Uterus (tissue), 4 donors: Measurements from ENCODE around the gene THRSP. TPM values are rescaled to one million over a fixed set of nuclear protein-coding genes. Genes with fewer than 3 reads are reported as not detected.
A peak's percentile ranks its signal among the peaks of the same experiment; 100 is the strongest.
"Not testable (repeated sequence)": the region's sequence is repeated elsewhere in the genome, so short reads cannot be mapped to it uniquely, and the experiment has no call there.

Source experiments
- DNase-seq, 2 donors: peaks; one replicate each; pipeline ENCODE4 v3.0.0-alpha.2; 2019 to 2020
- H3K27ac ChIP-seq, 2 donors: fragments of 200-600 bp; sonication (generic); 1 replicate in 1 of 2; 2 replicates in 1 of 2; pipeline ENCODE4 v1.5.1; 2016 to 2018
- H3K27me3 ChIP-seq, 2 donors: fragments of 200-600 bp; sonication (generic); one replicate each; pipeline ENCODE4 v1.5.1; 2018 to 2019; ENCODE audit warnings: control low read depth in 1 of 2
- H3K36me3 ChIP-seq, 2 donors: fragments of 200-600 bp; sonication (generic); one replicate each; pipeline ENCODE4 v1.5.1; 2019; ENCODE audit warnings: control low read depth in 1 of 2
- H3K4me1 ChIP-seq, 2 donors: fragments of 200-600 bp; sonication (generic); one replicate each; pipeline ENCODE4 v1.5.1; 2018 to 2019; ENCODE audit warnings: control low read depth in 1 of 2
- H3K4me3 ChIP-seq, 2 donors: fragments of 200-600 bp; sonication (generic); 1 replicate in 1 of 2; 2 replicates in 1 of 2; pipeline ENCODE4 v1.5.1; 2018 to 2019; ENCODE audit warnings: mild to moderate bottlenecking in 1 of 2
- H3K9me3 ChIP-seq, 2 donors: fragments of 200-600 bp; sonication (generic); one replicate each; pipeline ENCODE4 v1.5.1; 2019; ENCODE audit warnings: control low read depth in 1 of 2
- CTCF ChIP-seq, 4 experiments: fragments of 200-600 bp in 2 of 4; fragments of 450-650 bp in 2 of 4; sonication (generic) in 2 of 4; IDR thresholded peaks; one replicate each; pipeline ENCODE4 v1.5.1; 2016 to 2019; ENCODE audit warnings: antibody characterized with exemption in 4 of 4, mild to moderate bottlenecking in 2 of 4, moderate library complexity in 1 of 4
- POLR2A ChIP-seq, 2 donors: fragments of 450-650 bp; IDR thresholded peaks; one replicate each; pipeline ENCODE4 v1.6.1; 2016; ENCODE audit warnings: antibody characterized with exemption in 2 of 2, mild to moderate bottlenecking in 1 of 2, moderate library complexity in 1 of 2
- intact Hi-C: fragments of 100-400 bp; cut with DNase I; formaldehyde crosslinking; loops from one replicate; pipeline ENCODE4 v1.15.1; 2023; ENCODE audit warnings: low total_unique reads
- total RNA-seq, 4 donors: library from RNA; depleted of rRNA in 3 of 4; stranded (reverse); fragments of >200 nt in 3 of 4; gene quantifications; one replicate each; pipeline versions ENCODE4 v1.1.0 to v1.2.4, GENCODE V29; 2014 to 2023
- donor health status: DM: yes; HTN: yes; CAD: no.

The THRSP gene
- total RNA-seq, 4 donors from 2014 or later: not detected

GRCh38 chr11:78039919-78040671, 23.6 kb upstream of the THRSP start:
- H3K36me3 ChIP-seq: no peaks in the 10 kb centered on the region
- H3K9me3 ChIP-seq: no peaks in the 10 kb centered on the region
- H3K27me3 ChIP-seq: no peaks in the 10 kb centered on the region
- H3K27ac ChIP-seq: peak overlapping the region; percentile 70 to 71
- TF ChIP-seq POLR2A (IDR thresholded peaks at IDR 0.05) (no peak), CTCF (IDR thresholded peaks at IDR 0.05) (no peak)
- DNase-seq: peak; percentile 61 to 73
- intact Hi-C loops: no loop called here
- H3K4me3 ChIP-seq: peak overlapping the region in 1 of 2 donors; percentile 2
- H3K4me1 ChIP-seq: no peaks in the 10 kb centered on the region

- peak overlapping the region; percentile 70 to 71 for H3K27ac ChIP-seq
- intact Hi-C loops: no loop called here
- H3K9me3 ChIP-seq: no peaks in the 10 kb centered on the region
- TF ChIP-seq CTCF (IDR thresholded peaks at IDR 0.05): no peak
- no peak for TF ChIP-seq POLR2A (IDR thresholded peaks at IDR 0.05)
- H3K27me3 ChIP-seq: no peaks in the 10 kb centered on the region
- no peaks in the 10 kb centered on the region for H3K36me3 ChIP-seq
- no peaks in the 10 kb centered on the region for H3K4me1 ChIP-seq
- DNase-seq: no peak
- H3K4me3 ChIP-seq: no peak overlapping the region
Measured at GRCh38 chr11:78040691-78041379, 22.8 kb upstream of the THRSP start.

- H3K27me3 ChIP-seq, H3K36me3 ChIP-seq, H3K4me3 ChIP-seq, H3K4me1 ChIP-seq, intact Hi-C loops, H3K9me3 ChIP-seq, DNase-seq, H3K27ac ChIP-seq: not testable (repeated sequence)
Measured at GRCh38 chr11:78041380-78041719, 22.3 kb upstream of the THRSP start.

DNA sequence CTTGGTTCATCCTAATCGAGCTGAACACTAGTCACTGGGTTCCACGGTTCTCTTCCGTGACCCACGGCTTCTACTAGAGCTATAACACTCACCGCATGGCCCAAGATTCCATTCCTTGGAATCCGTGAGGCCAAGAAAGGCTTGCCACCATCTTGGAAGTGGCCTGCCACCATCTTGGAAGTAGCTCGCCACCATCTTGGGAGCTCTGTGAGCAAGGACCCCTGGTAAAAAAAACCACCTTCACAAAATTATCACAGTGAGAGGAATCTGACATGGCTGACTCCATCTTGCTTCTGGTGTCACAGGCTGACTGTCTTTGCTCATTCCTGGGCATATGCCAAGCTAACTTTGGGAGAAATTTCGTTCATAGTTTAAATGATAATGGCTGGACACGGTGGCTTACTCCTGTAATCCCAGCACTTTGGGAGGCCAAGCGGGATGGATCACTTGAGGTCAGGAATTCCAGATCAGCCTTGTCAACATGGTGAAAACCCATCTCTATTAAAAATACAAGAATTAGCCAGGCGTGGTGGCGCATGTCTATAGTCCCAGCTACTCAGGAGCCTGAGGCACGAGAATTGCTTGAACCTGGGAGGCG, 21.7 kb upstream of the THRSP start:
- Histone ChIP-seq H3K4me1 (no peaks in the 10 kb centered on the region), H3K27me3 (no peaks in the 10 kb centered on the region), H3K36me3 (no peaks in the 10 kb centered on the region), H3K9me3 (no peaks in the 10 kb centered on the region), H3K4me3 (no peak overlapping the region), H3K27ac (no peak overlapping the region)
- no peak for DNase-seq
- intact Hi-C loops: no loop called here
- TF ChIP-seq CTCF (IDR thresholded peaks at IDR 0.05) (no peak), POLR2A (IDR thresholded peaks at IDR 0.05) (no peak)

GRCh38 chr11:78044706-78045105, 19.0 kb upstream of the THRSP start:
- Histone ChIP-seq H3K9me3 (no peaks in the 10 kb centered on the region), H3K27ac (no peak overlapping the region), H3K4me1 (no peaks in the 10 kb centered on the region), H3K36me3 (no peaks in the 10 kb centered on the region), H3K27me3 (no peaks in the 10 kb centered on the region), H3K4me3 (no peak overlapping the region)
- intact Hi-C loops: no loop called here
- DNase-seq: no peak
- TF ChIP-seq POLR2A (IDR thresholded peaks at IDR 0.05) (no peak), CTCF (IDR thresholded peaks at IDR 0.05) (no peak)
